NCI-H2196 treated with DMSO at 0.1 percent for 48 hours (cell line): ENCODE measurements around the gene POU3F3.

Source experiments
- DNase-seq: peaks from one replicate; lab custom pipeline; 2025; ENCODE audit not compliant: unreplicated experiment; lab: John Stamatoyannopoulos, UW

Gene POU3F3

GRCh38 chr2:104902317-104902716 is 48.4 kb downstream of the POU3F3 start:
- no peak for DNase-seq
